Cerebellar cortex (tissue), 1 donor: ENCODE measurements around the gene SH3PXD2A.
"Not testable (repeated sequence)": the region's sequence is repeated elsewhere in the genome, so short reads cannot be mapped to it uniquely, and the experiment has no call there.

Source experiments
- DNase-seq: peaks from one replicate; pipeline ENCODE4 v3.0.0-alpha.2; 2015; ENCODE audit warnings: low spot score

SH3PXD2A gene

GRCh38 chr10:103767756-103768155, 87.6 kb downstream of the SH3PXD2A start:
- DNase-seq: no peak

GRCh38 chr10:103766751-103767505, 88.4 kb downstream of the SH3PXD2A start:
- DNase-seq: no peak

- DNase-seq: no peak
Observed at GRCh38 chr10:103765981-103766380, 89.4 kb downstream of the SH3PXD2A start.

GRCh38 chr10:103765168-103765567, 90.2 kb downstream of the SH3PXD2A start:
- no peak for DNase-seq

GRCh38 chr10:103764296-103765088, 90.9 kb downstream of the SH3PXD2A start:
- DNase-seq: no peak

GRCh38 chr10:103763374-103764202, 91.8 kb downstream of the SH3PXD2A start:
- no peak for DNase-seq

- DNase-seq: no peak
Observed at GRCh38 chr10:103762916-103763315, 92.5 kb downstream of the SH3PXD2A start.

- DNase-seq: no peak
Observed at GRCh38 chr10:103762162-103762561, 93.2 kb downstream of the SH3PXD2A start.

GRCh38 chr10:103761075-103761920, 94.1 kb downstream of the SH3PXD2A start:
- DNase-seq: no peak

- not testable (repeated sequence) for DNase-seq
Observed at GRCh38 chr10:103760233-103760632, 95.1 kb downstream of the SH3PXD2A start.

- peak; percentile 98 for DNase-seq
Observed at GRCh38 chr10:103759100-103759781, 96.1 kb downstream of the SH3PXD2A start.

- peak; percentile 35 for DNase-seq
Observed at GRCh38 chr10:103758294-103758681, 97.1 kb downstream of the SH3PXD2A start.

GRCh38 chr10:103757531-103758293, 97.7 kb downstream of the SH3PXD2A start:
- peak; percentile 47 for DNase-seq

- DNase-seq: no peak
Observed at GRCh38 chr10:103756277-103756869, 99.0 kb downstream of the SH3PXD2A start.

- no peak for DNase-seq
Observed at GRCh38 chr10:103752680-103753248, 102.6 kb downstream of the SH3PXD2A start.

GRCh38 chr10:103751667-103752290, 103.6 kb downstream of the SH3PXD2A start:
- no peak for DNase-seq

- DNase-seq: peak; percentile 81
Observed at GRCh38 chr10:103750836-103751235, 104.5 kb downstream of the SH3PXD2A start.

GRCh38 chr10:103749779-103750178, 105.6 kb downstream of the SH3PXD2A start:
- DNase-seq: no peak

- DNase-seq: no peak
Observed at GRCh38 chr10:103748020-103748419, 107.4 kb downstream of the SH3PXD2A start.
